Left lung (tissue), 10 donors: Measurements from ENCODE around the gene TSPEAR. TPM values are rescaled to one million over a fixed set of nuclear protein-coding genes. Genes with fewer than 3 reads are reported as not detected.
"Not testable (repeated sequence)": the region's sequence is repeated elsewhere in the genome, so short reads cannot be mapped to it uniquely, and the experiment has no call there.

Experiments used
- ATAC-seq: fragments of 200-7000 bp; cut with Tn5 transposase; one replicate; pipeline ENCODE4 v1.9.1; 2020; ENCODE audit warnings: moderate library complexity
- DNase-seq, 4 donors: peaks; one replicate each; pipeline ENCODE4 v3.0.0-alpha.2; 2013 to 2020
- H3K27ac ChIP-seq, 2 donors: fragments of 200-600 bp; sonication (generic) in 1 of 2; one replicate each; pipeline versions ENCODE4 v1.5.0 to v1.8.0; 2020 to 2021
- H3K27me3 ChIP-seq, 2 donors: fragments of 200-600 bp; sonication (generic) in 1 of 2; one replicate each; pipeline versions ENCODE4 v1.5.0 to v1.8.0; 2020 to 2021
- H3K36me3 ChIP-seq, 2 donors: fragments of 200-600 bp; sonication (generic) in 1 of 2; one replicate each; pipeline versions ENCODE4 v1.5.0 to v1.8.0; 2020 to 2021
- H3K4me1 ChIP-seq, 2 donors: fragments of 200-600 bp; one replicate each; pipeline ENCODE4 v1.8.0; 2021
- H3K4me3 ChIP-seq, 2 donors: fragments of 200-600 bp; sonication (generic) in 1 of 2; one replicate each; pipeline versions ENCODE4 v1.5.0 to v1.8.0; 2020 to 2021; ENCODE audit warnings: mild to moderate bottlenecking in 1 of 2
- H3K9me3 ChIP-seq, 2 donors: fragments of 200-600 bp; sonication (generic) in 1 of 2; one replicate each; pipeline versions ENCODE4 v1.5.0 to v1.8.0; 2020 to 2021
- intact Hi-C, 2 donors: fragments of 100-400 bp; cut with DNase I; formaldehyde crosslinking; loops; one replicate each; pipeline versions ENCODE4 v1.11.2 to v1.14.2; 2022
- polyA plus RNA-seq, 6 donors: library from polyadenylated mRNA; unstranded; fragments of 120-200 nt; gene quantifications; one replicate each; pipeline ENCODE4 v1.2.1, GENCODE V29; 2013; ENCODE audit not compliant: insufficient read length in 6 of 6
- total RNA-seq, 2 donors: library from RNA; stranded (reverse); fragmentation: NEBNext Ultra II Directional; extraction: Animal tissue kit (Norgen Biotek cat#: 25700); gene quantifications; one replicate each; pipeline ENCODE4 v1.2.1, GENCODE V29; 2021
- TF ChIP-seq, protein P1 (sequence below), 2 donors: fragments of 200-600 bp; sonication (generic) in 1 of 2; IDR thresholded peaks; one replicate each; pipeline versions ENCODE4 v1.5.0 to v1.8.0; 2021; ENCODE audit warnings: antibody characterized with exemption in 2 of 2
- donor health status: DM: no; HTN: yes; CAD: no.
- donor health status: DM: no; HTN: no; CAD: no.

Gene TSPEAR
- total and polyA plus RNA-seq, 8 donors, result 0.10 to 4.7 (median 3.3) TPM

DNA sequence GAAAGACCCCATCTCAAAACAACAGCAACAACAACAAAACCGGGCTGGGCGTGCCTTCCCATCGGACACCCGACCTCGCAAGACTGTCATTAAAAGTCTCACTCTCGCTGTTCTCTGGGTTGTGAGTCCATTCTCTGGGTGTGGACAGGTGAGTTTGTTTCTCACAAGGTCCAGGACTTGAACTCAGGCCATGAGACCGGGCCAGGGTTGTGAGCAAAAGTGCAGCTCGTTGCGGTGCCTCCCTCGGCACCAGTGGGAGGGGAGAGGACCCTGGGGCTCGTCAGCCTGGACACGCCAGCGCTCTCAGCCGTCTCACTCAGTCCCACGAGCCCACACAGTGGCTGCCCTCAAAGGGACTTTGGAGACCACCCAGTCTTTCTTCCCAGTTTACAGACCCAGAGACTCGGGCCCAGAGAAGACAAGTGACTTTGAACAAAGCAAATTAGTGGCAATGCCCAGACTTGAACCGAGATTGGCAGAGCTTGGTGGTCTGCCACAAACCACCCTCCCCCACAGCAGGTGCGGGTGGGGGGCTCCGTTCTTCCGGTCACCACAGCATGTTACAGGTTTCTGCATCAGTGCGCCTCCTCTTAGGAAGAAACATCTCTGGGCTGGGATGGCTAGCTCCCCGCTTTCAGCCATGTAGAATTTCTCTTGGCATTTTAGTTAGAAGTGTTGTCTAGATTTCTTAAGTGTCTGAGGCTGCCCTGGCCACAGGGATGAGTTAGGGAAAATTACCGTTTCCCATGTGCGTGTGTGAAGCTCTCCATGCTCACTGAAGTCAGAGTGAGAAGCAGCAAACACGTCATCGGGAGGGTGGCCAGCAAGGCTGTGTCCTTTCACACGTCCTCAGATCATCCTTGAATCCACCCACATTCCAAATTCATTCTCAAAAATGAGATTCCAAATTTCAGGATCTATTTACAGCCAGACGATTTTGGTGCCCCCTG, 227.8 kb downstream of the TSPEAR start:
- H3K36me3 ChIP-seq, result no peaks in the 10 kb centered on the region
- DNase-seq, result no peak
- H3K27ac ChIP-seq, result no peak overlapping the region
- H3K4me3 ChIP-seq, result no peak overlapping the region
- ATAC-seq, result no peak
- H3K4me1 ChIP-seq, result no peaks in the 10 kb centered on the region
- peaks cover 0 to 4% of the 10 kb centered on the region in 2 donors for H3K9me3 ChIP-seq
- H3K27me3 ChIP-seq, result no peaks in the 10 kb centered on the region
- TF ChIP-seq, protein P1, sequence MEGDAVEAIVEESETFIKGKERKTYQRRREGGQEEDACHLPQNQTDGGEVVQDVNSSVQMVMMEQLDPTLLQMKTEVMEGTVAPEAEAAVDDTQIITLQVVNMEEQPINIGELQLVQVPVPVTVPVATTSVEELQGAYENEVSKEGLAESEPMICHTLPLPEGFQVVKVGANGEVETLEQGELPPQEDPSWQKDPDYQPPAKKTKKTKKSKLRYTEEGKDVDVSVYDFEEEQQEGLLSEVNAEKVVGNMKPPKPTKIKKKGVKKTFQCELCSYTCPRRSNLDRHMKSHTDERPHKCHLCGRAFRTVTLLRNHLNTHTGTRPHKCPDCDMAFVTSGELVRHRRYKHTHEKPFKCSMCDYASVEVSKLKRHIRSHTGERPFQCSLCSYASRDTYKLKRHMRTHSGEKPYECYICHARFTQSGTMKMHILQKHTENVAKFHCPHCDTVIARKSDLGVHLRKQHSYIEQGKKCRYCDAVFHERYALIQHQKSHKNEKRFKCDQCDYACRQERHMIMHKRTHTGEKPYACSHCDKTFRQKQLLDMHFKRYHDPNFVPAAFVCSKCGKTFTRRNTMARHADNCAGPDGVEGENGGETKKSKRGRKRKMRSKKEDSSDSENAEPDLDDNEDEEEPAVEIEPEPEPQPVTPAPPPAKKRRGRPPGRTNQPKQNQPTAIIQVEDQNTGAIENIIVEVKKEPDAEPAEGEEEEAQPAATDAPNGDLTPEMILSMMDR (IDR thresholded peaks at IDR 0.05), result no peak
- intact Hi-C loops, result no loop called here

DNA sequence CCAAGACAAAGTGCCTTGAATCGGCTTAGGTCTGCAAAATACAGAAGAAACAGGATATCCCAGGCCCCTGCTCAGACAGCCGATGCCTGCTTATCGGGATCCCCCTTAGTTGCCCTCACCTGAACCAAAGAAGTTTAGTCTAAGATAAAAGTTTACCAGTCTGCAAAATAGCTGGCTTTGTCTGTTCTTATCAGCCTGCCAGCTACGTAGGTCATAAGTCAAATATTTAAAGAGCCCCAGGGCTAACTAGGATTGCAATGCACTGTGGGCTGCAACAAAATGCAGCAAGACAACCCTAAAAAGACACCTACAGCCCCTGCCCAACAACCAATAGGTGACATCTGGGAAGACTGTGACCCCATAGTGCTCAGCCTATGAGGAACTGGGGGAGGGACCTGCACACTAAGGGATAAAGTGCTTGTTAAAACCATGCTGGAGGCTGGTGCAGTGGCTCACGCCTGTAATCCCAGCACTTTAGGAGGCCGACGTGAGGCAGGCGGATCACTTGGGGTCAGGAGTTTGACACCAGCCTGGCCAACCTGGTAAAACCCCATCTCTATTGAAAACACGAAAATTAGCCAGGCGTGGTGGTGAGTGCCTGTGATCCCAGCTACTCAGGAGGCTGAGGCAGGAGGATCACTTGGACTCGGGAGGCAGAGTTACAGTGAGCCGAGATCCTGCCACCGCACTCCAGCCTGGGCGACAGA, 228.6 kb downstream of the TSPEAR start:
- DNase-seq (no peak), ATAC-seq (no peak)
- Histone ChIP-seq H3K36me3 (no peaks in the 10 kb centered on the region), H3K27ac (no peak overlapping the region), H3K4me1 (no peaks in the 10 kb centered on the region), H3K27me3 (no peaks in the 10 kb centered on the region), H3K4me3 (no peak overlapping the region), H3K9me3 (no peaks in the 10 kb centered on the region)
- intact Hi-C loops, result no loop called here
- TF ChIP-seq, protein P1 (IDR thresholded peaks at IDR 0.05), result no peak

DNA sequence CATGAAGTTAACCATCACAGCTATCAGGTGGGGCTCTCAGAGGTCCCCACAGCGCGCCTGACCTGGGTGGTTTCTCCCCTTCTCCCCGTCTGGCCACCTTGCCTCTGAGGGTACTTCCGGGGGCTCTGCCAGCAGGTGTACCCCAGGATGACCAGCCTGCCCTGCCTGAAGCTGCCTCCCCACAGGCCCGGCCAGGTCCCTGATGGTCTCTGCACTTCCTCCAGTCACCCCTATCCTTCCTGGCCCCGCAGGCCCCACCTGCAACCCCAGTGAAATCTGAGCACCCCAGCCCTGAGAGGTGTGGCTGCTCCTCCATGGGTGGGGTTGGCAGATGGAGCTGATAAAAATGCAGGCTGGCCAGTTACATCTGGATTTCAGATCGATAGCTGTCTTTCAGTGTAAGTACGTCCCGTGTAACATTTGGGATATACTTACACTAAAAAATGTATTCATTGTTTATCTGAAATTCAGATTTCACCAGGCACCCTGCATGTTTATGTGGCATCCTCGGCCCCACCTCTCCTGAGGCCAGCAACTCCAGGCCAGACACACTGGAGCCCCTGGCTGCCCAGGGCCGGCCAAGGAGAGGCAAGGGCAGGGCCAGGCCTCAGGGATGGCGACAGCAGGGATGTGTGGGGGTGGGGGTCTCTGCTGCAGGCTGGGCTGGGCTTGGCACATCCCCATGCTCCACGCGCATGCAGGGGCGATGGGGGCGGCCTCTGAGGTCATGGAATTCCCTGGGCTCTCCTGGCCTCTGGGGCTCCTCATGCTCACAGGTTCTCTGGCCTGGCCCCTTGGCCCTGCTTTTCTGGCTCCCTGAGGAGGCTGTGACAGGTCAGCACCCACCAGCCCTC, 230.9 kb downstream of the TSPEAR start:
- Histone ChIP-seq H3K4me1 (no peaks in the 10 kb centered on the region), H3K4me3 (no peak overlapping the region), H3K9me3 (no peaks in the 10 kb centered on the region), H3K27ac (no peak overlapping the region), H3K36me3 (no peaks in the 10 kb centered on the region), H3K27me3 (no peaks in the 10 kb centered on the region)
- ATAC-seq (no peak), DNase-seq (peak in 1 of 4 donors; percentile 65)
- intact Hi-C loops, result no loop called here
- TF ChIP-seq, protein P1 (IDR thresholded peaks at IDR 0.05), result no peak

DNA sequence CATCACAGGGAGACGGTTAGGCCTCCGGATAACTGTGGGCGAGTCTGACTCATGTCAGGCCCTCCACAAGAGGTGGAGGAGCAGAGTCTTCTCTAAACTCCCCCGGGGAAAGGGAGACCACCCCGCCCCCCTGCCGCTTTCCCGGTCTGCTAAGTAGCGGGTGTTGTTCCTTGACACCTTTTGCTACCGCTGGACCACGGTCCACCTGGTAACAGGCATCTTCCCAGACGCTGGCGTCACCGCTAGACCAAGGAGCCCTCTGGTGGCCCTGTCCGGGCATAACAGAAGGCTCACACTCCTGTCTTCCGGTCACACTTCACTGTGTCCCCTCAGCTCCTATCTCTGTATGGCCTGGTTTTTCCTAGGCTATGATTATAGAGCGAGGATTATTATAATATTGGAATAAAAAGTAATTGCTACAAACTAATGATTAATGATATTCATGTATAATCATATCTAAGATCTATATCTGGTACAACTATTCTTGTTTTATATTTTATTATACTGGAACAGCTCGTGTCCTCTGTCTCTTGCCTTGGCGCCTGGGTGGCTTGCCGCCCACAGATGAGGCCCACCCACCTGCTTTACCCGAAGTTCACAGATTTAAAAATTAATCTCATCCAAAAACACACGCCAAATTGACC, 231.7 kb downstream of the TSPEAR start:
- peak in 1 of 4 donors; percentile 76 for DNase-seq
- intact Hi-C loops, result not testable (repeated sequence)
- TF ChIP-seq, protein P1 (IDR thresholded peaks at IDR 0.05), result peak; percentile 60 to 73

More for the DNA sequence above, 231.7 kb downstream of the TSPEAR start:
- not testable (repeated sequence) for H3K27ac ChIP-seq, H3K4me1 ChIP-seq, H3K9me3 ChIP-seq, H3K27me3 ChIP-seq, ATAC-seq, H3K36me3 ChIP-seq, H3K4me3 ChIP-seq
